HG03095 (cell line): ENCODE data around the gene MAGEA8.
A peak's percentile ranks its signal among the peaks of the same experiment; 100 is the strongest.
"Not testable (repeated sequence)": the region's sequence is repeated elsewhere in the genome, so short reads cannot be mapped to it uniquely, and the experiment has no call there.

Source experiments
- ATAC-seq: cut with Tn5 transposase; IDR thresholded peaks from one replicate; pipeline ENCODE4 v1.9.1; 2021; ENCODE audit warnings: moderate library complexity; ENCODE audit not compliant: unreplicated experiment

The MAGEA8 gene

DNA sequence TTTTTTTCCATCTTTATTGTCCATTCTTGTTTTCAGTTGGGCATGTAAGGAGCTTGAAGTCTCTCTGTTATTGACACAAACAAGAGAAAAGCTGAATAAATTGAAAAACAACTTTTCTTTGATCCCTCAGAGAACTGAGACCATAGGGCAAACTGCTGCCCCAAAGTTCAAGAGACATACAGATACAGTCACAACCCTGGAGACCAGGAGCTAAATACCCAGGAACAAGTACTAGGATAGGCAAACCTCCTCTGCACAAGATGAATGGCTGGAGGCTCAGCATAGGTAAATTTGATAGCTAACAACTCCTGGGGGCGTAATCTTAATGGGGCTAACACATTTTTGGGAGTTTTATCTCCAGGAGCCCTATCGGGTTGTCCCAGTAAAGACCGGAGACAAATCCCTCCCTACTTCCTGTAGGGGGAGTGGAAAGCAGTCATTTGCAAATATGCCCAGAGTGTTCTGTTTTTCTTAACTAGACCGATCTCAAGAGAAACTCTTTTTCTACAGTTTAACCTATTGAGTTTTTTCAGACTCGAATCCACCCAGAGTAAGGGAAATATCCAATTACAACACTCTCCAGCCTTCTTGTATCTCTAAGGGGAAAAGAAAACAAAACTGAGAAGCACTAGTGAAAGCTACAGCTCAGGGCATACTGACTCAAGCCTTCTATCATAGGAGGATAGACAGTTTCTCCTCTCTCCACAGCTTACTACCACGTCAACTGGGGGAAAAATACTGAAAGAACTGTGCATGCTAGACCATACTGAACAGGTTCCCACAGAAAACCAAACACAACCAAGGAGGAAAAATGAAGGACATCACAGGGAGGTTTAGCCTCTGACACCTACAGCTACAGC is 23.1 kb downstream of the MAGEA8 start:
- peak; percentile 79 for ATAC-seq

DNA sequence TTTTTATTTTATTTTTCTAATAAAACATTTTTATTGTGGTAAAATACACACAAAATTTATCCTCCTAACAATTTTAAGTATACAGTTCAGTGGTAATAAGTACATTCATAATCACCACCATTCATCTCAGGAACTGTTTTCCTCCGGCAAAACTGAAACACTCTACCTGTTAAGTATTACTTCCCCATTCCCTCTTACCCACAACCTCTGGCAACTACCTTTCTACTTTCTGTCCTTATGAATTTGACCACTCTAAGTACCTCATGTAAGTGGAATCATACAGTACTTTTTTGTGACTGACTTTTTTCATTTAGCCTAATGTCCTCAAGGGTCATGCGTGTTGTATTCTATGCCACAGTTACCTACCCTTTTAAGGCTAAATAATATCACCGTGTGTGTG is 27.3 kb downstream of the MAGEA8 start:
- no peak for ATAC-seq

- no peak for ATAC-seq
Measured at GRCh38 chrX:149908727-149909126, 27.7 kb downstream of the MAGEA8 start.

DNA sequence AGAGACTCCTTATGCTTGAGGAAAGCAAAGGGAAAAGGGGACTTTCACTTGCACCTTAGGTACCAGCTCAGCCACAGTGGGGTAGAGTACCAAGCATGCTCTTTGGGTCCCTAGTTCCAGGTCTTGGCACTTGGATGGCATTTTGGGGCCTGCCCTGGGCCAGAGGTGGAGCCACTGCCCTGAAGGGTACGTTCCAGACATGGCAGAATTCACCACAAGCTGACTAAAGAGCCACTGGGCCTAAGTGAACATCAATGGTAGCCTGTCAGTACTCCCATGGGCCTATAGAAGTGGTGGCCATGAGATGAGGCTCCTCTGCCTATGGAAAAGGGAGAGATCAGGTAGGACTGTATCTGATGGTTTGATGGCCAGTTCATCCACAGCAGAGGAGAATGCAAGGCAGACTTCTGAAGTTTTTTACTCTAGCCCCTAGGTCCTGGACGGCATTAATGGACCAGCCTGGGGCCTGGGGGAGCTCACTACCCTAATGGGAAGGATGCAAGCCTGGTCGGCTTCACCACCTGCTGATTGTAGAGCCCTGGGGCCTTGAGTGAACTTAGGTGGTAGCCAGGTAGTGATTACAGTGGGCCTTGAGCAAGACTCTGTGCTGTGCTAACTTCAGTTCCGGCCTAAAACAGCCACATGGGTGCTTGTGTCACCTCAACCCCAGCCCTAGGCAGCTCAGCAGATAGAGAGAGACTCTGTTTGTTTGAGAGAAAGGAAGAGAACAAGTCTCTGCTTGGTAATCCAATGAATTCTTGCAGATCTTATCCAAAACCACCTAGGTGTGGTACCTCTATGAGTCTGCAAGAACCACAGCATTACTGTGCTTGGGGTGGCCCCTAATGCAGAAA is 28.6 kb downstream of the MAGEA8 start:
- ATAC-seq, result no peak

GRCh38 chrX:149910178-149910695 is 29.3 kb downstream of the MAGEA8 start:
- no peak for ATAC-seq

DNA sequence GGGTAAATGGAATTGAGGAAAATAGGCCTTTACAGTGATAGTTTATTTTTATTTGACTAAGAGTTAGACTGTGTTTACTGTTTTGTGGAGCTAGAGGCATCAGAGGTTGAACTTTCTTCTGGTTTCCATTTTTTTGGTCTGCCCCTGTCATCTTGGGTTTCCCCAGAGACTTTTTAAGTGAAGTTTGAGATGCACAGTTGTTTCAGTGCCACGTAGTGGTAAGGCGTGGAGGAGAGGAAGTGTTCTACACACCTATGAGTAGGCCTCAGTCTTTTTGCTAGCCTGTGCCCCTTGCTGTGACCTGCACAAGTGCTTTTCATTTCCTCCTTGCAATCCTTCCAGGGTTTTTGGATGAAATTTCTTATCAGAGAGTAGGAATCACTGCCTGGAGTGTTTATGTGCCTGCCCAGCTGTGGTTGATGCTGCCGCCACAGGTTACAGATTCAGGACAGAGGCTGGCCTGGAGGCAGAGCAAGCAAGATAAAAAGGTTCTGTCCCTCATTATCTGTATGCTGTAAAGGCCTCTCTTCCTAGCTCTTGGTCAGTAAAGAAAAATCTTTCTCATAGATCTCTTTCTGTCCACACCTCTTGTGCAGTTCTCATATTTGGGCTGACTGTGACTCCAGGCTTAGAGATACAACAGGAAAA is 35.9 kb downstream of the MAGEA8 start:
- peak; percentile 85 for ATAC-seq

- ATAC-seq, result not testable (repeated sequence)
Measured at GRCh38 chrX:149923836-149924235, 42.9 kb downstream of the MAGEA8 start.

- ATAC-seq, result not testable (repeated sequence)
Measured at GRCh38 chrX:149924434-149924833, 43.5 kb downstream of the MAGEA8 start.

DNA sequence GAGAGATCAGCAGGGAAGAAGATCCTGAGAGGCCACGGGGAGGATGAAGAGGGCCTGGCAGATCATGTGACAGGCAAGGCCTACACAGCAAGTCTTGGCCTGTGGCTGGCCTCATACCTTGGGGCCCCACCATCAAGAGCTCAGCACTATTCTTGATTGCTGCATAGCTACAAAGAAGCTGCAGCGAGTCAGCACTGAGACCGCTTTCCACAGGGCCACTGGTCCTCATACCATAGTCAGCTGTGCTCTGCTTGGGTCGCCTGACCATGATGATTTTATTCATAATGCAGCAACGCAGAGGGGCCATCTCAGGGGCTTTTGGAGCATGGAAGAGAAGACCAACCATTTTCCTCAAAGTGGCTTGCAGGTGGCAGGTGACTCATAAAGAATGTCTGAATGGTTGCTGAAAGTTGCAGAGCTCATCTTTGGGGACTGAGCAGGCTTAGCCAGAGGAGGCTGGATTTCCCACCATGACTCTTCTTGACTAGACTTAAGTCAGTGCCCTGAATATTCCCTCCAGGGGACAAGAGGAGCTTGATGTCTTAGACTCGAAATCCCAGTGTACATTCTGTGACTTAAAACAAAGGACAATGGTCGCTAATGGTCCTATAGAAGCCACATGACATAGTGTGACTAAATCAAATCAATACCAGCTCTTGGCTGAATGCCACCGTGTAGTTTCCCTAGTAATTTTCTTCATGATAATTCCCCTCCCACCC is 46.4 kb downstream of the MAGEA8 start:
- peak; percentile 44 for ATAC-seq

- ATAC-seq, result peak; percentile 14
Measured at GRCh38 chrX:149927964-149928258, 46.9 kb downstream of the MAGEA8 start.

GRCh38 chrX:149928635-149929034 is 47.7 kb downstream of the MAGEA8 start:
- ATAC-seq, result not testable (repeated sequence)

GRCh38 chrX:149929400-149929799 is 48.4 kb downstream of the MAGEA8 start, which contains the start of gene HSFX4:
TSS of gene HSFX4 (plus strand) at chrX:149929573. CDS start at chrX:149929645, 72 bp downstream.
- not testable (repeated sequence) for ATAC-seq

GRCh38 chrX:149931355-149931754 is 50.4 kb downstream of the MAGEA8 start:
- ATAC-seq, result not testable (repeated sequence)

GRCh38 chrX:149932150-149932549 is 51.2 kb downstream of the MAGEA8 start:
- not testable (repeated sequence) for ATAC-seq

DNA sequence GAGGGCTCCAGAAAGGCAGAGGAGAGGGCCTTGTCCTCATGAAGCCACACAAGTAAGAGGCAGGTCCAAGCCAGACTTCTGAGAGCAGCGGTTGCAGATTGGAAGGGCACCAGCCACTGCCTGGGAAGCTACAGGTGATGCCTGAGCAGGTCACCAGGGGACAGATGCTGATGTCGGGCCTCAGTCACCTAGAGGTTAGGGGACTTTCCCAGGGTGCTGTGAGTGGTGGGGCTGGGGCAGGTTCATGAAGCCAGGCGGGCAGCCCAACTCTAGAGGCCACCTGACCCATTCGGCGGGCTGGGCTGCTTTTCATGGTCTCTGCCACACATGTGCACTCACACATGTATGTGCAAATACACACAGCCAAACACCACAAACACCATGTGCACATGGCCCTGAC is 52.0 kb downstream of the MAGEA8 start:
- ATAC-seq, result not testable (repeated sequence)

DNA sequence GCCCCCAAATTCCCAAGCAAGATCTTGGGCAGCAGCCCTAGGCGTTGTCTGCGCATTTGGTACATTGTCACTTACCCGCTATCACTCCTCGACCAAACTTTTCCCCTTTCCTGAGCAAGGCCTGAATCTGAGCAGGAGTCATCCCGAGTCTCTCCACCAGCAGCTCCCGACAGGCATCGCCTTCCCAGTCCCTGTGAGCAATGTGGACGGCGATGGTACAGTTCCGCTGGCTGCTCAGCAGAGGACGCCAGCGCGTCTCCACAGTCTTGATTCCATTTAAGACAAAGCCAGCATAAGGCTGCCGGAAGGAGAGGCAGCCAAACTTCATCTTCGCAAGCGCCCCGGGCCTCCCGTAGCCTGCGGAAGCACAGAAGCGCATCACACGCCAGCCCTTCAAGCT is 52.6 kb downstream of the MAGEA8 start:
- not testable (repeated sequence) for ATAC-seq
